GM12891 (cell line): ENCODE measurements around the gene PDZD11.

Experiments used
- POLR2A ChIP-seq: IDR thresholded peaks from 2 replicates; pipeline ENCODE4 v1.6.1; 2011; ENCODE audit warnings: low read depth, low read length, control low read depth
- POLR2AphosphoS5 ChIP-seq: IDR thresholded peaks from 2 replicates; pipeline ENCODE4 v1.6.1; 2011; ENCODE audit warnings: low read depth, low read length, control low read depth
- SPI1 ChIP-seq: IDR thresholded peaks from 2 replicates; pipeline ENCODE4 v1.6.1; 2011; ENCODE audit warnings: low read depth, low read length, control low read depth

GRCh38 chrX:70292788-70293187 is 3.1 kb upstream of the PDZD11 start:
- TF ChIP-seq POLR2AphosphoS5, result no peak
- TF ChIP-seq SPI1, result no peak
- no peak for TF ChIP-seq POLR2A
